HEK293 (cell line): Measurements from ENCODE around the gene PNPLA5.

ENCODE experiments used
- GLI4 ChIP-seq: fragments of 450-650 bp; formaldehyde crosslinking; IDR thresholded peaks from 2 replicates; pipeline ENCODE4 v1.5.1; 2016; ENCODE audit warnings: missing biosample characterization, missing genetic modification characterization
- ZBTB1 ChIP-seq: fragments of 450-650 bp; formaldehyde crosslinking; IDR thresholded peaks from 2 replicates; pipeline ENCODE4 v1.5.1; 2016; ENCODE audit warnings: missing biosample characterization, missing genetic modification characterization
- ZNF121 ChIP-seq: fragments of 450-650 bp; formaldehyde crosslinking; IDR thresholded peaks from 2 replicates; pipeline ENCODE4 v1.5.1; 2016; ENCODE audit warnings: missing biosample characterization, missing genetic modification characterization
- ZNF548 ChIP-seq: fragments of 450-650 bp; formaldehyde crosslinking; IDR thresholded peaks from 2 replicates; pipeline ENCODE4 v1.5.1; 2016; ENCODE audit warnings: missing biosample characterization, missing genetic modification characterization
- TF ChIP-seq, protein P1 (sequence below): fragments of 450-650 bp; formaldehyde crosslinking; IDR thresholded peaks from 2 replicates; pipeline ENCODE4 v1.5.1; 2016; ENCODE audit warnings: missing biosample characterization, missing genetic modification characterization

DNA sequence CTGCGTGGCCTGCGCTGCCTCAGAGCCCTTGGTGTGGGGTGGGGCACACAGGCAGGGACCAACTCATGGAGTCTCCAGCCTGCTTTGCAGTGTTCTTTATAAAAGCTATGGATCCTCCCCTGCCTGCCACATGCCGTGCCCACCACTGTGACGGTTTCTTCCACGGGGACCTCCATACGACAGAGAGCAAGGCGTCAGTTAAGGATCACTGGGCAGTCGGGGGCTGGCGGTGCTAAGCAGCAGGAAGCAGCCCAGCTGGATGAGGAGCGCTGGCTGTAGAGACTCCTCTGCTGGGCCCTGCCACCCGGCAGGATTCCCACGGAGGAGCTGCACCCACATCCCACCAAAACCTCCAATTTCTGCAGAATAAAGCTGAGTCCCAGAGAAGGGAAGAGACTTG, 56.6 kb downstream of the PNPLA5 start:
- TF ChIP-seq, protein P1, sequence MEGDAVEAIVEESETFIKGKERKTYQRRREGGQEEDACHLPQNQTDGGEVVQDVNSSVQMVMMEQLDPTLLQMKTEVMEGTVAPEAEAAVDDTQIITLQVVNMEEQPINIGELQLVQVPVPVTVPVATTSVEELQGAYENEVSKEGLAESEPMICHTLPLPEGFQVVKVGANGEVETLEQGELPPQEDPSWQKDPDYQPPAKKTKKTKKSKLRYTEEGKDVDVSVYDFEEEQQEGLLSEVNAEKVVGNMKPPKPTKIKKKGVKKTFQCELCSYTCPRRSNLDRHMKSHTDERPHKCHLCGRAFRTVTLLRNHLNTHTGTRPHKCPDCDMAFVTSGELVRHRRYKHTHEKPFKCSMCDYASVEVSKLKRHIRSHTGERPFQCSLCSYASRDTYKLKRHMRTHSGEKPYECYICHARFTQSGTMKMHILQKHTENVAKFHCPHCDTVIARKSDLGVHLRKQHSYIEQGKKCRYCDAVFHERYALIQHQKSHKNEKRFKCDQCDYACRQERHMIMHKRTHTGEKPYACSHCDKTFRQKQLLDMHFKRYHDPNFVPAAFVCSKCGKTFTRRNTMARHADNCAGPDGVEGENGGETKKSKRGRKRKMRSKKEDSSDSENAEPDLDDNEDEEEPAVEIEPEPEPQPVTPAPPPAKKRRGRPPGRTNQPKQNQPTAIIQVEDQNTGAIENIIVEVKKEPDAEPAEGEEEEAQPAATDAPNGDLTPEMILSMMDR (tag by site-specific recombination): no peak
- TF ChIP-seq GLI4 (tag by site-specific recombination) (no peak), ZBTB1 (no peak), ZNF121 (tag by site-specific recombination) (no peak), ZNF548 (tag by site-specific recombination) (no peak)
